ENCODE data around the gene TADA2B. TPM values are rescaled to one million over a fixed set of nuclear protein-coding genes. Genes with fewer than 3 reads are reported as not detected.
A peak's percentile ranks its signal among the peaks of the same experiment; 100 is the strongest.

The TADA2B gene
- total and polyA plus RNA-seq, 12 donors = 15.4 to 40.8 (median 30.0) TPM

DNA sequence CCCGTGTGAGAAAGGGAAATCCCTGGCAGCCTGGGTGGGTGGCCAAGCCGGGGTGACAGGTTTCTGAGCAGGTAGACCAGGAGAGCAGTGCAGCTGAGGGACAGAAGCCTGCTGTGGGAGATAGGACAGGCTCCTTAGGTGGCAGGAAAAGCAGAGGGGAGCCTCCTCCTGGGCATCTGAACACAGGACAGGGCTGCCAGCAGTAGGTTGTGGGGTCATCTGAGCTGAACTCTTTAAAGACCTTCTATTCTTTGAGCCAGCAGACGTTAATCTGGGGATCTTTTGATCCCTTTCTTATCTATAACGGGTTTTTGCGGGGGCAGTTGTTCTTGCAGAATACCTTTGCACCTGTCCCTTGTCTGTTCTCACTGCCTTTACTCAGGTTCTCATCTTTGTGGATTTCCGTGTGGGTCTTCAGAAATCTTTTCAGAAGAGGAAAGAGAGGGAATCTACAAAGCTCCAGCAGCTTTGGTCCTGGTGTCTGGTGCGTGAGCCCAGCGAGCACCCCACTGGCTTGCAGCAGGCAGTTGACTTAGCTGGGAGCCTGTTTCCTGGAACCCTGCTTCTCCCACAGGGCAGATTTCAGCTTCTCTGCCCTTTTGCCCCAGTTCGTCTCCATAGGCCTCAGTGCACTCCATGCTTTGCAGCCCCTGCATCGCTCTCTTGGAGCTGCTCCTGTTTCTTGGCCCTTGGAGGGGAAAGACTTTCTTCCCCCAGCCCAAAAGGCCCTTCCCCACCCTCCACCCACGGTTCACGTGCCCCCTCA, 35.8 kb upstream of the TADA2B start:
- DNase-seq = no peak
- ATAC-seq = no peak
- H3K27me3 ChIP-seq = no peaks in the 10 kb centered on the region
- peaks cover 0 to 13% (median 0%) of the 10 kb centered on the region in 9 donors for H3K4me1 ChIP-seq
- peaks cover 0 to 100% (median 27%) of the 10 kb centered on the region in 9 donors for H3K36me3 ChIP-seq
- no peaks in the 10 kb centered on the region for H3K9me3 ChIP-seq
- WGBS, 2 donors = 89% methylated on average over 12 of the region's 12 CpGs
- no peak overlapping the region for H3K4me3 ChIP-seq
- TF ChIP-seq, protein P1, sequence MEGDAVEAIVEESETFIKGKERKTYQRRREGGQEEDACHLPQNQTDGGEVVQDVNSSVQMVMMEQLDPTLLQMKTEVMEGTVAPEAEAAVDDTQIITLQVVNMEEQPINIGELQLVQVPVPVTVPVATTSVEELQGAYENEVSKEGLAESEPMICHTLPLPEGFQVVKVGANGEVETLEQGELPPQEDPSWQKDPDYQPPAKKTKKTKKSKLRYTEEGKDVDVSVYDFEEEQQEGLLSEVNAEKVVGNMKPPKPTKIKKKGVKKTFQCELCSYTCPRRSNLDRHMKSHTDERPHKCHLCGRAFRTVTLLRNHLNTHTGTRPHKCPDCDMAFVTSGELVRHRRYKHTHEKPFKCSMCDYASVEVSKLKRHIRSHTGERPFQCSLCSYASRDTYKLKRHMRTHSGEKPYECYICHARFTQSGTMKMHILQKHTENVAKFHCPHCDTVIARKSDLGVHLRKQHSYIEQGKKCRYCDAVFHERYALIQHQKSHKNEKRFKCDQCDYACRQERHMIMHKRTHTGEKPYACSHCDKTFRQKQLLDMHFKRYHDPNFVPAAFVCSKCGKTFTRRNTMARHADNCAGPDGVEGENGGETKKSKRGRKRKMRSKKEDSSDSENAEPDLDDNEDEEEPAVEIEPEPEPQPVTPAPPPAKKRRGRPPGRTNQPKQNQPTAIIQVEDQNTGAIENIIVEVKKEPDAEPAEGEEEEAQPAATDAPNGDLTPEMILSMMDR (IDR thresholded peaks at IDR 0.05) = no peak
- H3K27ac ChIP-seq = no peak overlapping the region
- intact Hi-C loops (cut with DNase I) = no loop called here

DNA sequence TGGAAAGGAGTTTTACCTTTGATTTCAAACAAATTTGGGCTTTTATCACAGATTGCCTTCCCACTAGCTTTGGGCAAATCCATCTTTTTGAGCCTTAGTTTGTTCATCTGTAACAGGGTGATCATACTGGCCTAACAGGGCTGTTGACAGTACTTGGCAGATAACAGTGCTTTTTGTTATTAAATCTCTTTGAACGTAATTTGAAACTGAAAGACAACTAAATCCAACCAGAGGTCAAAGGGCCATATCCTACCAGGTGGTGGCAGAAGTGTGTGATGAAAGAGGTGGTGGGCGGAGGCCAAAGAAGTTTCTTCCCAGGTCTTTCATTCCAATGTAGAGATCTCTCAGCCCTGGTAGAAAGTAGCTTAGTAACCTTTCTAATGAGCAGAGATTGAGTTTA, 35.2 kb upstream of the TADA2B start:
- no peaks in the 10 kb centered on the region for H3K9me3 ChIP-seq
- H3K4me3 ChIP-seq = no peak overlapping the region
- H3K36me3 ChIP-seq = peaks cover 0 to 100% (median 27%) of the 10 kb centered on the region in 9 donors
- peaks cover 0 to 13% (median 0%) of the 10 kb centered on the region in 9 donors for H3K4me1 ChIP-seq
- TF ChIP-seq, protein P1 (IDR thresholded peaks at IDR 0.05) = no peak
- H3K27ac ChIP-seq = no peak overlapping the region
- DNase-seq = no peak
- no peaks in the 10 kb centered on the region for H3K27me3 ChIP-seq
- 72 to 75% methylated on average over 2 of the region's 2 CpGs for WGBS, 2 donors
- intact Hi-C loops (cut with DNase I) = no loop called here
- ATAC-seq = no peak

GRCh38 chr4:7009564-7009963, 33.6 kb upstream of the TADA2B start:
- WGBS, 2 donors = 61 to 73% methylated on average over 5 of the region's 5 CpGs
- DNase-seq (no peak), ATAC-seq (peak in 7 of 8 donors; percentile 44 to 84 (median 52))
- Histone ChIP-seq H3K27ac (peak overlapping the region in 1 of 10 donors; percentile 16), H3K4me3 (no peak overlapping the region), H3K4me1 (peaks cover 0 to 13% (median 0%) of the 10 kb centered on the region in 9 donors), H3K36me3 (peaks cover 0 to 100% (median 34%) of the 10 kb centered on the region in 9 donors), H3K9me3 (no peaks in the 10 kb centered on the region), H3K27me3 (no peaks in the 10 kb centered on the region)
- TF ChIP-seq, protein P1 (IDR thresholded peaks at IDR 0.05) = no peak
- intact Hi-C loops (cut with DNase I) = no loop called here

- H3K36me3 ChIP-seq = peaks cover 0 to 100% (median 47%) of the 10 kb centered on the region in 9 donors
- no peaks in the 10 kb centered on the region for H3K27me3 ChIP-seq
- H3K4me3 ChIP-seq = no peak overlapping the region
- H3K9me3 ChIP-seq = no peaks in the 10 kb centered on the region
- 83 to 84% methylated on average over 11 of the region's 11 CpGs for WGBS, 2 donors
- DNase-seq (no peak), ATAC-seq (no peak)
- no peak overlapping the region for H3K27ac ChIP-seq
- H3K4me1 ChIP-seq = peaks cover 0 to 13% (median 0%) of the 10 kb centered on the region in 9 donors
- TF ChIP-seq, protein P1 (IDR thresholded peaks at IDR 0.05) = no peak
- intact Hi-C loops (cut with DNase I) = no loop called here
Observed at GRCh38 chr4:7013175-7013574, 30.0 kb upstream of the TADA2B start.

Measured in heart right ventricle (tissue), 16 donors.